ENCODE measurements around the gene BACH2. TPM values are rescaled to one million over a fixed set of nuclear protein-coding genes. Genes with fewer than 3 reads are reported as not detected.
A peak's percentile ranks its signal among the peaks of the same experiment; 100 is the strongest.

Gene BACH2
- total and polyA plus RNA-seq, 2 experiments from 2014 or later = 1.6 to 5.7 TPM

DNA sequence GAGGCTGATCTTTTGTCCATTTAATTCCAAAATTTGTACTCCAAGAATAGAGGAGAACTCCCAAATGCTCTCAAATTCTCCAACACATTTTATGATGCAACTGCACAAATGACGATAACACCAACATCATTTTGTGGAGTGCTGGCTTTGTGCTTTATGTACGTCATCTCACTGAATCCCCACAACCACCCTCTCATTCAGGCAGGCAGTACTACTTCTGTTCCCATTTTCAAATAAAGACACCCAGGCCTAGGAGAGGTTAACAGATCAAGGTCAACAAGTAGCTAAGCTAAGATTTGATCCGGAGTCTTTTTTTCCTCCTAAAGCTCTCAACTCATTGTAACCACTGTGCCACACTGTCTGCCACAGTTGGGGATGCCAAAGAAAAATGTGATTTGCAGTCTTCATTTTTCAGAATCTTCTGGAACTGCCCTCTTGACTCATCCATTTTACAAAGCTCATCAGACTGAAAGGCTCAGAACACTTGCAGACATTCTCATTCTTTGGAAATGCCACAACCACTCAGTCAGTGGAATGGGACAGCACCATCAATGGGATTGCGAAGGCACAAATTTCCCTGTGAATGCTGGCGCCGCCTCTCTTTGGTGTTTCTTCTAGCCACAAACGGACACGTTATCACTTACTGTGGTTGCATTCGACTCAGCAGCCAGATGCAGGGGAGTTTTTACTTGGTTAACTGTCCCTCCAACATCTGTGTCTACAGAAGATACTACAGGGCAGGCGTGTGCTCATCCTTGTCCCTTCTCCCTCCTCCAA lies 217.9 kb downstream of the BACH2 start:
- Histone ChIP-seq H3K9me2 (ENCODE audit: insufficient read depth) (no peaks in the 10 kb centered on the region), H2AFZ (no peak overlapping the region; the same call in 1 of the 2 replicates), H3K27ac (ENCODE audit: low read depth) (no peak overlapping the region), H3K4me1 (ENCODE audit: insufficient read depth) (no peaks in the 10 kb centered on the region), H3K79me2 (replicated peaks; ENCODE audit: insufficient read depth) (no peaks in the 10 kb centered on the region), H3F3A (replicated peaks; ENCODE audit: low read depth) (no peaks in the 10 kb centered on the region), H3K36me3 (ENCODE audit: insufficient read depth) (no peaks in the 10 kb centered on the region), H3K27me3 (ENCODE audit: insufficient read depth) (no peaks in the 10 kb centered on the region), H4K20me1 (replicated peaks; ENCODE audit: insufficient read depth) (no peaks in the 10 kb centered on the region), H3K4me3 (no peak overlapping the region), H3K4me2 (no peak overlapping the region)
- no peak; the same call in 2 of the 3 replicates for ATAC-seq
- Mint-ChIP-seq H3K36me3 (ENCODE audit: low read depth) (no peaks in the 10 kb centered on the region), H3K9me3 (no peaks in the 10 kb centered on the region), H3K27me3 (ENCODE audit: insufficient read depth, low read depth, poor library complexity) (no peaks in the 10 kb centered on the region), H3K4me3 (no peak overlapping the region), H3K4me1 (no peaks in the 10 kb centered on the region; the same call in 2 of the 3 replicates), H3K27ac (no peak overlapping the region)
- TF ChIP-seq ZNF331 (CRISPR knock-in tag; IDR thresholded peaks at IDR 0.05; ENCODE audit: low read depth) (no peak), JUNB (IDR thresholded peaks at IDR 0.05; ENCODE audit: unreplicated experiment) (no peak), POLR2AphosphoS5 (IDR thresholded peaks at IDR 0.05; ENCODE audit: low read depth) (no peak), NANOG (IDR thresholded peaks at IDR 0.05; ENCODE audit: borderline replicate concordance) (no peak)
- DNase-seq (ENCODE audit: low spot score) = peak; percentile 27

DNA sequence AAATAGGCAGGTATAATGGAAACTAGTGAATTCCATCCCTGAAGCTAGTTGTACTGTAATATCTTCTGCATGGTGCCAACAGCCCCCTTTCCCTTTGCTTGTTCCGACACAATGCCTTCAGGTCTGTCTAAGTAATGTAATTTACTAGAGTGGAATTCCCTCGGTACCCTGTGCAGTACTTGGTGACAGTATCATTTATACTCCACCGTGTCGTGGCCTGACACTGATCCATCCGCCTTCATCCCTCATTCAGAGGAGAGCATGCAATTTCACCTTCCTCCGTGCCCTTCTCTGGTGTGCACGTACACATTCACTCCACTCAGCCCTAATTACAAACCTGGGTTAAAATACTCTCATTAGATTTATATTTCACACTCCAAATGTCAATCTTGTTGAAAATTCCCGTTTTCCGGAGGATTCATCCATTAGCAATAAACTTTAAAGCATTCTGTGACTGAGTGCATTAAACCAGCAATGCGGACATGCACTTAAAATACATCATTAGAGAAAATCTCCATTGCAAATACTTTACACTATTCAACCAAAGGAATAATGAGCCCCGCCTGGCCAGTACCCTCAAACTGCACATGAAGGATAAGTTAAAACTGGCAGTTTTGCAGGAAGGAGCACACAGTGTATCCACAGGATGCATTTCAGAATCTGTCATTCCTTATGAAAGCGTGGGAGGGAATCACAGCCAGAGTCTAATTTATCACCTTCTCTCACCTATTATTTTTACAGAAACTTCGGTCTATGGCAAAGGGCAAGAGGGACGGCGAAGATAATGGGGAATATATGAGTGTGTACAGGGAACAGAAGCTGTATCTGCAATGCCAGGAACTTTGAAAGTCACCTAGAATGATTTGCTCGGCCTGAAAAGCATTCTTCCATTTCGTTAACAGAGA lies 219.9 kb downstream of the BACH2 start:
- Mint-ChIP-seq H3K4me1 (peaks cover 8% of the 10 kb centered on the region), H3K4me3 (no peak overlapping the region), H3K27ac (no peak overlapping the region), H3K36me3 (ENCODE audit: low read depth) (no peaks in the 10 kb centered on the region), H3K9me3 (no peaks in the 10 kb centered on the region), H3K27me3 (ENCODE audit: insufficient read depth, low read depth, poor library complexity) (no peaks in the 10 kb centered on the region)
- H3K27me3 ChIP-seq (ENCODE audit: insufficient read depth) = no peaks in the 10 kb centered on the region
- no peak overlapping the region for H2AFZ ChIP-seq
- no peak overlapping the region for H3K4me2 ChIP-seq
- no peak overlapping the region for H3K4me3 ChIP-seq
- H3K79me2 ChIP-seq (replicated peaks; ENCODE audit: insufficient read depth) = no peaks in the 10 kb centered on the region
- H3K36me3 ChIP-seq (ENCODE audit: insufficient read depth) = no peaks in the 10 kb centered on the region
- no peak for DNase-seq (ENCODE audit: low spot score)
- H3K9me2 ChIP-seq (ENCODE audit: insufficient read depth) = no peaks in the 10 kb centered on the region
- peaks cover 8% of the 10 kb centered on the region for H3K4me1 ChIP-seq (ENCODE audit: insufficient read depth)
- H3K27ac ChIP-seq (ENCODE audit: low read depth) = no peak overlapping the region
- no peaks in the 10 kb centered on the region for H4K20me1 ChIP-seq (replicated peaks; ENCODE audit: insufficient read depth)
- no peaks in the 10 kb centered on the region for H3F3A ChIP-seq (replicated peaks; ENCODE audit: low read depth)
- ATAC-seq = no peak
- TF ChIP-seq CREB1 (CRISPR knock-in tag; IDR thresholded peaks at IDR 0.05; ENCODE audit: low read depth) = no peak
- no peak for TF ChIP-seq EZH2 (IDR thresholded peaks at IDR 0.05; ENCODE audit: low read depth, unreplicated experiment)
- TF ChIP-seq, protein P1, sequence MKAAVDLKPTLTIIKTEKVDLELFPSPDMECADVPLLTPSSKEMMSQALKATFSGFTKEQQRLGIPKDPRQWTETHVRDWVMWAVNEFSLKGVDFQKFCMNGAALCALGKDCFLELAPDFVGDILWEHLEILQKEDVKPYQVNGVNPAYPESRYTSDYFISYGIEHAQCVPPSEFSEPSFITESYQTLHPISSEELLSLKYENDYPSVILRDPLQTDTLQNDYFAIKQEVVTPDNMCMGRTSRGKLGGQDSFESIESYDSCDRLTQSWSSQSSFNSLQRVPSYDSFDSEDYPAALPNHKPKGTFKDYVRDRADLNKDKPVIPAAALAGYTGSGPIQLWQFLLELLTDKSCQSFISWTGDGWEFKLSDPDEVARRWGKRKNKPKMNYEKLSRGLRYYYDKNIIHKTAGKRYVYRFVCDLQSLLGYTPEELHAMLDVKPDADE (IDR thresholded peaks at IDR 0.05) = no peak
- no peak for TF ChIP-seq ZNF114 (CRISPR knock-in tag; IDR thresholded peaks at IDR 0.05)
- TF ChIP-seq POLR2AphosphoS5 (IDR thresholded peaks at IDR 0.05; ENCODE audit: low read depth) = no peak
- no peak for TF ChIP-seq NANOG (IDR thresholded peaks at IDR 0.05; ENCODE audit: borderline replicate concordance)
- TF ChIP-seq JUNB (IDR thresholded peaks at IDR 0.05; ENCODE audit: unreplicated experiment) = no peak
- TF ChIP-seq, protein P2, sequence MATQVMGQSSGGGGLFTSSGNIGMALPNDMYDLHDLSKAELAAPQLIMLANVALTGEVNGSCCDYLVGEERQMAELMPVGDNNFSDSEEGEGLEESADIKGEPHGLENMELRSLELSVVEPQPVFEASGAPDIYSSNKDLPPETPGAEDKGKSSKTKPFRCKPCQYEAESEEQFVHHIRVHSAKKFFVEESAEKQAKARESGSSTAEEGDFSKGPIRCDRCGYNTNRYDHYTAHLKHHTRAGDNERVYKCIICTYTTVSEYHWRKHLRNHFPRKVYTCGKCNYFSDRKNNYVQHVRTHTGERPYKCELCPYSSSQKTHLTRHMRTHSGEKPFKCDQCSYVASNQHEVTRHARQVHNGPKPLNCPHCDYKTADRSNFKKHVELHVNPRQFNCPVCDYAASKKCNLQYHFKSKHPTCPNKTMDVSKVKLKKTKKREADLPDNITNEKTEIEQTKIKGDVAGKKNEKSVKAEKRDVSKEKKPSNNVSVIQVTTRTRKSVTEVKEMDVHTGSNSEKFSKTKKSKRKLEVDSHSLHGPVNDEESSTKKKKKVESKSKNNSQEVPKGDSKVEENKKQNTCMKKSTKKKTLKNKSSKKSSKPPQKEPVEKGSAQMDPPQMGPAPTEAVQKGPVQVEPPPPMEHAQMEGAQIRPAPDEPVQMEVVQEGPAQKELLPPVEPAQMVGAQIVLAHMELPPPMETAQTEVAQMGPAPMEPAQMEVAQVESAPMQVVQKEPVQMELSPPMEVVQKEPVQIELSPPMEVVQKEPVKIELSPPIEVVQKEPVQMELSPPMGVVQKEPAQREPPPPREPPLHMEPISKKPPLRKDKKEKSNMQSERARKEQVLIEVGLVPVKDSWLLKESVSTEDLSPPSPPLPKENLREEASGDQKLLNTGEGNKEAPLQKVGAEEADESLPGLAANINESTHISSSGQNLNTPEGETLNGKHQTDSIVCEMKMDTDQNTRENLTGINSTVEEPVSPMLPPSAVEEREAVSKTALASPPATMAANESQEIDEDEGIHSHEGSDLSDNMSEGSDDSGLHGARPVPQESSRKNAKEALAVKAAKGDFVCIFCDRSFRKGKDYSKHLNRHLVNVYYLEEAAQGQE (IDR thresholded peaks at IDR 0.05; ENCODE audit: unreplicated experiment) = no peak
- TF ChIP-seq STAT1 (IDR thresholded peaks at IDR 0.05; ENCODE audit: unreplicated experiment) = no peak
- TF ChIP-seq EZH2phosphoT487 (IDR thresholded peaks at IDR 0.05; ENCODE audit: unreplicated experiment) = no peak
- TF ChIP-seq, protein P3, sequence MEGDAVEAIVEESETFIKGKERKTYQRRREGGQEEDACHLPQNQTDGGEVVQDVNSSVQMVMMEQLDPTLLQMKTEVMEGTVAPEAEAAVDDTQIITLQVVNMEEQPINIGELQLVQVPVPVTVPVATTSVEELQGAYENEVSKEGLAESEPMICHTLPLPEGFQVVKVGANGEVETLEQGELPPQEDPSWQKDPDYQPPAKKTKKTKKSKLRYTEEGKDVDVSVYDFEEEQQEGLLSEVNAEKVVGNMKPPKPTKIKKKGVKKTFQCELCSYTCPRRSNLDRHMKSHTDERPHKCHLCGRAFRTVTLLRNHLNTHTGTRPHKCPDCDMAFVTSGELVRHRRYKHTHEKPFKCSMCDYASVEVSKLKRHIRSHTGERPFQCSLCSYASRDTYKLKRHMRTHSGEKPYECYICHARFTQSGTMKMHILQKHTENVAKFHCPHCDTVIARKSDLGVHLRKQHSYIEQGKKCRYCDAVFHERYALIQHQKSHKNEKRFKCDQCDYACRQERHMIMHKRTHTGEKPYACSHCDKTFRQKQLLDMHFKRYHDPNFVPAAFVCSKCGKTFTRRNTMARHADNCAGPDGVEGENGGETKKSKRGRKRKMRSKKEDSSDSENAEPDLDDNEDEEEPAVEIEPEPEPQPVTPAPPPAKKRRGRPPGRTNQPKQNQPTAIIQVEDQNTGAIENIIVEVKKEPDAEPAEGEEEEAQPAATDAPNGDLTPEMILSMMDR (conservative IDR thresholded peaks at IDR 0.05; ENCODE audit: low read depth in 2 of 2) = no peak
- no peak for TF ChIP-seq ZNF331 (CRISPR knock-in tag; IDR thresholded peaks at IDR 0.05; ENCODE audit: low read depth)

Measured in GM23338 (cell line).